Fibroblast of mammary gland (primary cell): ENCODE measurements around the gene UBE2D3.

ENCODE experiments used
- DNase-seq: peaks from one replicate; pipeline ENCODE4 v3.0.0-alpha.2; 2010; ENCODE audit warnings: low read depth
- H3K4me3 ChIP-seq: 2 replicates; pipeline ENCODE4 v1.5.1; 2011; ENCODE audit warnings: low read depth, mild to moderate bottlenecking, low read length, moderate library complexity; ENCODE audit not compliant: control insufficient read depth
- TF ChIP-seq, protein P1 (sequence below): conservative IDR thresholded peaks from 2 replicates; pipeline ENCODE4 v1.5.1; 2011; ENCODE audit warnings: low read depth, low read length, inconsistent platforms; ENCODE audit not compliant: control insufficient read depth, insufficient read depth

UBE2D3 gene

DNA sequence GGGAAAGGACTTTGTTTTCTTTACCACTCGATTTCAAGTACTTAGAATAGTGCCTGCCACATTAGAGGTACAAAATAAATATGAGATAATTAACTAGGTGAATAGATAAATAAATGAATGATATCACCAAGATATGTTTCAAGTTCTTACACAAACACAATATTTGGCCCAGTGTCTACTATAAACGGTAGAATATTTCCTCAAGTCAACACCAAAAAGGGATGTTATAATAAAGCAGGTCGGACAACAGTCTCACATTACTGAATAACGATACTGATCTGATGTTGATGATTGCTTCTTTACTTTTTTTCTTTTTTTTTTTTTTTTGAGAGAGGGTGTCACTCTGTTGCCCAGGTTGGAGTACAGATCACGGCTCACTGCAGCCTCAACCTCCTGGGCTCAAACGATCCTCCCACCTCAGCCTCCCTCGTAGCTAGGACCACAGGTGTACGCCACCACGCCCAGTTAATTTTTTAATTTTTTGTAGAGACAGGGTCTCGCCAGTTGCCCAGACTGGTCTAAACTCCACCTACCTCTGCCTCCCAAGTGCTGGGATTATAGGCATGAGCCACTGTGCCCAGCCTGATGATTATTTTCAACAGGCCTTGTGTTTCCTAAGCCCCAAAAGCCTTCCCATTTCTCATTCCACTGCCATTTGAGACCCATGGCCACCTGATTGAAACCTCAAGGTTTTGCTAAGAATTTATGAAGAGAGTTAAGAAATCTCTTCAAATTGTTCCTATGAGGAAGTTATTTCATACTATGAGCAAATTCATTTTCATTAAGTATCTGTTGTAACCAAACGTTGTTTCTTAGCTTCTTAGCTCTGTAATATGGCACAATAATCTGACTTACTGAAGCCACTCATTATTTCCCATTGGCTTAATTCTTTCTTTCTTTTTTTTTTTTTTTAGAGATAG lies 68.8 kb downstream of the UBE2D3 start:
- H3K4me3 ChIP-seq, result no peak overlapping the region
- no peak for DNase-seq
- TF ChIP-seq, protein P1, sequence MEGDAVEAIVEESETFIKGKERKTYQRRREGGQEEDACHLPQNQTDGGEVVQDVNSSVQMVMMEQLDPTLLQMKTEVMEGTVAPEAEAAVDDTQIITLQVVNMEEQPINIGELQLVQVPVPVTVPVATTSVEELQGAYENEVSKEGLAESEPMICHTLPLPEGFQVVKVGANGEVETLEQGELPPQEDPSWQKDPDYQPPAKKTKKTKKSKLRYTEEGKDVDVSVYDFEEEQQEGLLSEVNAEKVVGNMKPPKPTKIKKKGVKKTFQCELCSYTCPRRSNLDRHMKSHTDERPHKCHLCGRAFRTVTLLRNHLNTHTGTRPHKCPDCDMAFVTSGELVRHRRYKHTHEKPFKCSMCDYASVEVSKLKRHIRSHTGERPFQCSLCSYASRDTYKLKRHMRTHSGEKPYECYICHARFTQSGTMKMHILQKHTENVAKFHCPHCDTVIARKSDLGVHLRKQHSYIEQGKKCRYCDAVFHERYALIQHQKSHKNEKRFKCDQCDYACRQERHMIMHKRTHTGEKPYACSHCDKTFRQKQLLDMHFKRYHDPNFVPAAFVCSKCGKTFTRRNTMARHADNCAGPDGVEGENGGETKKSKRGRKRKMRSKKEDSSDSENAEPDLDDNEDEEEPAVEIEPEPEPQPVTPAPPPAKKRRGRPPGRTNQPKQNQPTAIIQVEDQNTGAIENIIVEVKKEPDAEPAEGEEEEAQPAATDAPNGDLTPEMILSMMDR, result no peak

GRCh38 chr4:102757681-102758080 lies 69.7 kb downstream of the UBE2D3 start:
- DNase-seq, result no peak
- TF ChIP-seq, protein P1, result no peak
- no peak overlapping the region for H3K4me3 ChIP-seq

DNA sequence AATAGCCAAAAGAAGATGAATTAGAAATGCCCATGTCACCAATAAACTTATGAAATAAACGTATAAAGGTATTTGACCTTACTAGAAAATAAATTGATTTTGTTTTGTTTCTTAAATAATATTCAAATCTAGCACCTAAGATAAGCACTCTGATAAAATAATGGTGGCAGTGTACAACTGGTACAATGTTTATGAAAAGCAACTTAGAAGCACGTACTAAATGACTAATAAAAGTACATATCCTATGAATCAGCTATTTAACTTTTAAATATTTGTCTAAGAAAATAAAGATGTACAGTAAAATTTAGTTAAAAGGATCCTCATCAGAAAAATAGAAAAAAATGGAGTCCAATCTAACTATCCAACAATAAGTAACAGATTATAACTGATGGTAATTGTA lies 73.3 kb downstream of the UBE2D3 start:
- no peak for DNase-seq
- TF ChIP-seq, protein P1, result no peak
- no peak overlapping the region for H3K4me3 ChIP-seq

DNA sequence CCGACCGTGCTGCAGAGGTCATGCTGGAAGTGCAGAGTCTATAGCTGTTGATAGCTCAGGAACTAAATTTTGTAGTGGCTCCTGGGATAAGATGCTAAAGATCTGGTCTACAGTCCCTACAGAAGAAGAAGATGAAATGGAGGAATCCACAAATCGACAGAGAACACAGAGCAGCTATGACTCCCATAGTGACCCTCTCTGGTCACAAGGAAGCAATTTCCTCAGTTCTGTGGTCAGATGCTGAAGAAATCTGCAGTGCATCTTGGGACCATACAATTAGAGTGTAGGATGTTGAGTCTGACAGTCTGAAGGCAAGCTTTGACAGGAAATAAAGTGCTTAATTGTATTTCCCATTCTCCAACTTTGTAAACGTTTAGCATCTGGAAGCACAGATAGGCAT lies 75.4 kb downstream of the UBE2D3 start:
- DNase-seq, result no peak
- H3K4me3 ChIP-seq, result no peak overlapping the region
- TF ChIP-seq, protein P1, result no peak
